GM19395 (cell line): ENCODE measurements around the gene IRAK2.

Source experiments
- ATAC-seq: cut with Tn5 transposase; IDR thresholded peaks from one replicate; pipeline ENCODE4 v1.9.1; 2021; ENCODE audit warnings: mild to moderate bottlenecking, moderate library complexity; ENCODE audit not compliant: unreplicated experiment

The IRAK2 gene

GRCh38 chr3:10279384-10280176, 114.9 kb downstream of the IRAK2 start:
- ATAC-seq, result no peak

GRCh38 chr3:10280177-10280529, 115.4 kb downstream of the IRAK2 start:
- no peak for ATAC-seq

- ATAC-seq, result no peak
These were observed 115.9 kb downstream of the IRAK2 start for GRCh38 chr3:10280571-10280970.

GRCh38 chr3:10281951-10282350, 117.2 kb downstream of the IRAK2 start:
- ATAC-seq, result no peak

GRCh38 chr3:10283638-10284037, 118.9 kb downstream of the IRAK2 start:
- no peak for ATAC-seq

GRCh38 chr3:10284496-10284895, 119.8 kb downstream of the IRAK2 start:
- no peak for ATAC-seq

GRCh38 chr3:10285272-10286132, 120.8 kb downstream of the IRAK2 start:
- no peak for ATAC-seq

- no peak for ATAC-seq
These were observed 121.4 kb downstream of the IRAK2 start for GRCh38 chr3:10286133-10286524.

- no peak for ATAC-seq
These were observed 122.0 kb downstream of the IRAK2 start for GRCh38 chr3:10286596-10287295.

GRCh38 chr3:10287936-10288574, 123.3 kb downstream of the IRAK2 start:
- ATAC-seq, result no peak

- ATAC-seq, result no peak
These were observed 123.8 kb downstream of the IRAK2 start for GRCh38 chr3:10288575-10288960.

- no peak for ATAC-seq
These were observed 124.4 kb downstream of the IRAK2 start for GRCh38 chr3:10289077-10289476.

- no peak for ATAC-seq
These were observed 125.2 kb downstream of the IRAK2 start for GRCh38 chr3:10289787-10290355.

- ATAC-seq, result no peak
These were observed 125.9 kb downstream of the IRAK2 start for GRCh38 chr3:10290481-10291176.

- no peak for ATAC-seq
These were observed 126.9 kb downstream of the IRAK2 start for GRCh38 chr3:10291641-10292040.

- ATAC-seq, result peak; percentile 79
These were observed 128.0 kb downstream of the IRAK2 start, which contains the start of gene GHRL for GRCh38 chr3:10292505-10293419. TSS of gene GHRL (minus strand) at chr3:10292947. CDS start at chr3:10290180, 2,767 bp downstream.
